Gastrocnemius medialis (tissue), 4 donors: ENCODE measurements around the gene BCL2L13. TPM values are rescaled to one million over a fixed set of nuclear protein-coding genes. Genes with fewer than 3 reads are reported as not detected.

Experiments
- ATAC-seq, 2 donors: fragments of 150-250 bp; one replicate each; pipeline ENCODE4 v1.9.1; 2016
- DNase-seq, 2 donors: peaks; one replicate each; pipeline ENCODE4 v3.0.0-alpha.2; 2019
- H3K27ac ChIP-seq, 4 donors: fragments of 200-600 bp; sonication (generic); 1 replicate in 1 of 4; 2 replicates in 3 of 4; pipeline ENCODE4 v1.5.1; 2016 to 2018; ENCODE audit warnings: mild to moderate bottlenecking in 2 of 4, moderate library complexity in 1 of 4
- H3K27me3 ChIP-seq, 3 donors: fragments of 200-600 bp; sonication (generic) in 2 of 3; 1 replicate in 1 of 3; 2 replicates in 2 of 3; pipeline versions ENCODE4 v1.5.1 to v1.6.0; 2016 to 2019; ENCODE audit warnings: mild to moderate bottlenecking in 1 of 3, moderate library complexity in 1 of 3
- H3K36me3 ChIP-seq, 2 donors: fragments of 200-600 bp; sonication (generic) in 1 of 2; one replicate each; pipeline ENCODE4 v1.5.1; 2017 to 2018
- H3K4me1 ChIP-seq, 2 donors: fragments of 200-600 bp; sonication (generic) in 1 of 2; one replicate each; pipeline ENCODE4 v1.5.1; 2016 to 2017; ENCODE audit warnings: mild to moderate bottlenecking in 2 of 2
- H3K4me3 ChIP-seq, 4 donors: fragments of 200-600 bp; sonication (generic) in 3 of 4; 1 replicate in 1 of 4; 2 replicates in 3 of 4; pipeline ENCODE4 v1.5.1; 2016 to 2019; ENCODE audit warnings: mild to moderate bottlenecking in 2 of 4
- H3K9me3 ChIP-seq, 3 donors: fragments of 200-600 bp; sonication (generic) in 2 of 3; 1 replicate in 1 of 3; 2 replicates in 2 of 3; pipeline ENCODE4 v1.5.1; 2016 to 2019
- CTCF ChIP-seq, 5 experiments: fragments of 450-650 bp in 3 of 5; fragments of 200-600 bp in 2 of 5; sonication (generic) in 2 of 5; IDR thresholded peaks in 4 of 5; conservative IDR thresholded peaks in 1 of 5; 1 replicate in 4 of 5; 2 replicates in 1 of 5; pipeline ENCODE4 v1.5.1; 2016 to 2019; ENCODE audit warnings: antibody characterized with exemption in 5 of 5, mild to moderate bottlenecking in 3 of 5, moderate library complexity in 3 of 5
- POLR2A ChIP-seq, 2 donors: fragments of 450-650 bp; IDR thresholded peaks; one replicate each; pipeline ENCODE4 v1.6.1; 2017; ENCODE audit warnings: antibody characterized with exemption in 2 of 2, mild to moderate bottlenecking in 2 of 2, moderate library complexity in 2 of 2
- in situ Hi-C, 4 donors: fragments of 200-750 bp; cut with MboI; loops; one replicate each; pipeline versions ENCODE4 v1.15.0 to v1.8.0; 2017; ENCODE audit warnings: low sequenced_read_pairs in 4 of 4
- intact Hi-C: fragments of 100-400 bp; cut with DNase I; formaldehyde crosslinking; loops from one replicate; pipeline ENCODE4 v1.15.1; 2023; ENCODE audit warnings: low total_unique reads
- total RNA-seq, 4 donors: library from RNA; depleted of rRNA; stranded (reverse); fragments of >200 nt; gene quantifications; one replicate each; pipeline versions ENCODE4 v1.1.0 to v1.2.3, GENCODE V29; 2016

The BCL2L13 gene
- total RNA-seq, 4 donors from 2014 or later, result 162 to 310 (median 231) TPM

DNA sequence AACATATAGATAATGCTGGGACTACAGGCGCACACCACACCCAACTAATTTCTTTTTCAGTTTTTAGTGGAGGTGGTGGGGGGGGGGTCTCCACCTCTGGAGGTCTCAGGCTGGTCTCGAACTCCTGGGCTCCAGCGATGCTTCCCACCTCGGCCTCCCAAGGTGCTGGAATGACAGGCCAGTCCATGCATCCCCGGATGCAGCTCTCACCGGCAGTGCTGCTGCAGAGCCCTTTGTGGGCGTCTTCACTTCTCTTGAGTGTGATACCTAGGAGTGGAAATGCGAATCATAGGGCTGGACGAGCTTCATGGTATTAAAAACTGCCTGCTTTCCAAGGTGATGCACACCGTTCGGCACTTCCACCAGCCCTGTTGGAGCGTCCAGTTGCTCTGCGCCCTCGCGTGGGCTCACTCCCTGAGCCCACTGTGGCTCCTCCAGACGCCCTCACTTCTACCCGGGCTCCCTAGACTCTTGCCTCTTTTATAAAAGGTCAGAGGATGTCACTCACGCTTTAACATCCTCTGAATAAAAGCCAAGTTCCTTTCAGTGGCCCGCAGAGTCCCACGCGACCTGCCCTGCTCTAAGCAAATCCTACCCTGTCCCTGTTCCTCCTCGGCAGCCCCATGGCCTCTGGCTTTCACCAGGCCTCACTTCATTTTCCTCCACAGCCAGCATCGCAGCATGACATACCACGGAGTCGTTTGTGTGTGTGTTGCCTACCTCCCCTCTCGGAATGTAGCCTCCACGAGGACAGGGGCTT, 136.5 kb downstream of the BCL2L13 start:
- no peak for TF ChIP-seq CTCF (IDR thresholded peaks at IDR 0.05 in 4 of 5, conservative IDR thresholded peaks at IDR 0.05 in 1 of 5)
- TF ChIP-seq POLR2A (IDR thresholded peaks at IDR 0.05), result no peak
- H3K4me1 ChIP-seq, result peaks cover 9 to 12% of the 10 kb centered on the region in 2 donors
- no peak for ATAC-seq
- H3K27ac ChIP-seq, result peak overlapping the region in 1 of 4 donors; percentile 35
- H3K9me3 ChIP-seq, result no peaks in the 10 kb centered on the region
- H3K36me3 ChIP-seq, result no peaks in the 10 kb centered on the region
- in situ Hi-C loops, result no loop called here
- no peaks in the 10 kb centered on the region for H3K27me3 ChIP-seq
- no peak for DNase-seq
- peak overlapping the region in 2 of 4 donors; percentile 64 to 75 for H3K4me3 ChIP-seq
- intact Hi-C loops, result no loop called here

GRCh38 chr22:17775781-17776465, 137.4 kb downstream of the BCL2L13 start:
- no peak for TF ChIP-seq CTCF (IDR thresholded peaks at IDR 0.05 in 4 of 5, conservative IDR thresholded peaks at IDR 0.05 in 1 of 5)
- TF ChIP-seq POLR2A (IDR thresholded peaks at IDR 0.05), result no peak
- no peaks in the 10 kb centered on the region for H3K36me3 ChIP-seq
- no peak overlapping the region for H3K27ac ChIP-seq
- peaks cover 5 to 6% of the 10 kb centered on the region in 2 donors for H3K4me1 ChIP-seq
- DNase-seq (no peak), ATAC-seq (no peak)
- intact Hi-C loops, result no loop called here
- no peaks in the 10 kb centered on the region for H3K9me3 ChIP-seq
- H3K27me3 ChIP-seq, result no peaks in the 10 kb centered on the region
- no peak overlapping the region for H3K4me3 ChIP-seq
- in situ Hi-C loops, result no loop called here

- no peaks in the 10 kb centered on the region for H3K27me3 ChIP-seq
- ATAC-seq (no peak), DNase-seq (no peak)
- peaks cover 1 to 5% of the 10 kb centered on the region in 2 donors for H3K4me1 ChIP-seq
- peak overlapping the region in 3 of 4 donors; percentile 56 to 62 (median 62) for H3K27ac ChIP-seq
- H3K4me3 ChIP-seq, result peak overlapping the region in 2 of 4 donors; percentile 36 to 37
- no peaks in the 10 kb centered on the region for H3K9me3 ChIP-seq
- in situ Hi-C loops (no loop called here), intact Hi-C loops (no loop called here)
- no peaks in the 10 kb centered on the region for H3K36me3 ChIP-seq
- TF ChIP-seq CTCF (IDR thresholded peaks at IDR 0.05 in 4 of 5, conservative IDR thresholded peaks at IDR 0.05 in 1 of 5), result no peak
- TF ChIP-seq POLR2A (IDR thresholded peaks at IDR 0.05), result no peak
Measured at GRCh38 chr22:17777005-17777716, 138.6 kb downstream of the BCL2L13 start.

- peak overlapping the region in 3 of 4 donors; percentile 56 to 62 (median 62) for H3K27ac ChIP-seq
- in situ Hi-C loops, result no loop called here
- no peak for TF ChIP-seq CTCF (IDR thresholded peaks at IDR 0.05 in 4 of 5, conservative IDR thresholded peaks at IDR 0.05 in 1 of 5)
- no peak for TF ChIP-seq POLR2A (IDR thresholded peaks at IDR 0.05)
- peak overlapping the region in 2 of 4 donors; percentile 36 to 37 for H3K4me3 ChIP-seq
- H3K9me3 ChIP-seq, result no peaks in the 10 kb centered on the region
- H3K27me3 ChIP-seq, result no peaks in the 10 kb centered on the region
- ATAC-seq, result no peak
- DNase-seq, result no peak
- H3K36me3 ChIP-seq, result no peaks in the 10 kb centered on the region
- peaks cover 0 to 5% of the 10 kb centered on the region in 2 donors for H3K4me1 ChIP-seq
- intact Hi-C loops, result no loop called here
Measured at GRCh38 chr22:17777717-17778044, 139.1 kb downstream of the BCL2L13 start.
